HCT116 (cell line): ENCODE data around the gene COPZ1. TPM values are rescaled to one million over a fixed set of nuclear protein-coding genes. Genes with fewer than 3 reads are reported as not detected.
A peak's percentile ranks its signal among the peaks of the same experiment; 100 is the strongest.

ENCODE experiments used
- ATAC-seq: fragments of 200-7000 bp; cut with Tn5 transposase; 2 replicates; pipeline ENCODE4 v1.9.1; 2020; ENCODE audit warnings: mild to moderate bottlenecking, moderate library complexity
- BruUV-seq: library from RNA; stranded (reverse); fragments of 400-500 nt; replicated peaks from 2 replicates; lab custom pipeline; 2021; lab: Mats Ljungman, UMichigan
- CTCF ChIA-PET: fragments of 300-600 bp; sonication (Branson Sonifier 250); formaldehyde crosslinking; loops from one replicate; lab custom pipeline; 2021; ENCODE audit warnings: antibody characterized with exemption; lab: Charles Lee
- POLR2A ChIA-PET: fragments of 300-600, 350-600 bp; sonication (Branson Sonifier 250); formaldehyde crosslinking; loops from one replicate; lab custom pipeline; 2021; ENCODE audit warnings: antibody characterized with exemption; lab: Charles Lee
- RAD21 ChIA-PET, 2 experiments: fragments of 300-600 bp; sonication (Branson Sonifier 250); formaldehyde crosslinking; loops; one replicate each; lab custom pipeline; 2023; ENCODE audit warnings: low total read pairs in 2 of 2; ENCODE audit not compliant: uncharacterized antibody in 2 of 2, unreplicated experiment in 2 of 2, low non-redundant PET in 1 of 2; lab: Charles Lee
- DNase-seq: peaks from one replicate; pipeline ENCODE4 v3.0.0-alpha.2; 2010; ENCODE audit warnings: low read depth, low spot score
- H2AFZ ChIP-seq: fragments of 200-600 bp; shearing (Covaris generic), sonication (generic); 2 replicates; pipeline ENCODE4 v1.6.1; 2017; ENCODE audit warnings: low read depth, mixed run types, mixed read lengths, antibody characterized with exemption, low read length; ENCODE audit not compliant: poor library complexity, severe bottlenecking
- H3K27ac ChIP-seq: 2 replicates; pipeline ENCODE4 v1.5.1; 2012; ENCODE audit warnings: low read depth, low read length
- H3K27me3 ChIP-seq: fragments of 200-600 bp; sonication (generic); 2 replicates; pipeline ENCODE4 v1.6.1; 2016; ENCODE audit warnings: mixed run types, low read length, mixed read lengths; ENCODE audit not compliant: insufficient read depth
- H3K36me3 ChIP-seq, 2 experiments: fragments of 200-500 bp in 1 of 2; fragments of 200-600 bp in 1 of 2; sonication (Bioruptor generic) in 1 of 2; sonication (generic) in 1 of 2; 2 replicates each; pipeline versions ENCODE4 v1.5.1 to v1.6.1; 2014 to 2016; ENCODE audit warnings: low read length in 2 of 2, inconsistent platforms in 1 of 2, mixed read lengths in 1 of 2, mixed run types in 1 of 2; ENCODE audit not compliant: insufficient read depth in 2 of 2, control insufficient read depth in 1 of 2
- H3K4me1 ChIP-seq, 2 experiments: fragments of 200-600 bp in 1 of 2; sonication (generic) in 1 of 2; 2 replicates each; pipeline versions ENCODE4 v1.5.1 to v1.6.1; 2012 to 2017; ENCODE audit warnings: low read length in 2 of 2, inconsistent platforms in 1 of 2, mild to moderate bottlenecking in 1 of 2, mixed read lengths in 1 of 2, mixed run types in 1 of 2, moderate library complexity in 1 of 2; ENCODE audit not compliant: insufficient read depth in 2 of 2, control insufficient read depth in 1 of 2
- H3K4me2 ChIP-seq: fragments of 200-600 bp; sonication (generic); 2 replicates; pipeline ENCODE4 v1.6.1; 2017; ENCODE audit warnings: mixed run types, low read length, mixed read lengths
- H3K4me3 ChIP-seq, 2 experiments: fragments of 200-600 bp in 1 of 2; sonication (generic) in 1 of 2; replicated peaks in 1 of 2; 2 replicates each; pipeline ENCODE4 v1.5.1; 2011 to 2016; ENCODE audit warnings: low read length in 2 of 2, control low read depth in 1 of 2, low read depth in 1 of 2, mild to moderate bottlenecking in 1 of 2, mixed read lengths in 1 of 2, mixed run types in 1 of 2
- H3K79me2 ChIP-seq: fragments of 200-600 bp; sonication (generic); 2 replicates; pipeline ENCODE4 v1.6.1; 2017; ENCODE audit warnings: mild to moderate bottlenecking, mixed run types, low read length, moderate library complexity, mixed read lengths; ENCODE audit not compliant: insufficient read depth
- H3K9ac ChIP-seq: fragments of 200-600 bp; sonication (generic); 2 replicates; pipeline ENCODE4 v1.6.1; 2016; ENCODE audit warnings: low read length, mixed read lengths
- H3K9me2 ChIP-seq: fragments of 200-600 bp; sonication (generic), shearing (Covaris generic); 2 replicates; pipeline ENCODE4 v1.6.1; 2017; ENCODE audit warnings: mixed run types, mild to moderate bottlenecking, moderate library complexity; ENCODE audit not compliant: insufficient read depth
- H3K9me3 ChIP-seq, 2 experiments: fragments of 200-500 bp in 1 of 2; fragments of 200-600 bp in 1 of 2; sonication (Bioruptor generic) in 1 of 2; sonication (generic) in 1 of 2; 2 replicates each; pipeline ENCODE4 v1.6.1; 2014 to 2017; ENCODE audit warnings: low read length in 2 of 2, mixed read lengths in 2 of 2, inconsistent platforms in 1 of 2, low read depth in 1 of 2, mild to moderate bottlenecking in 1 of 2, mixed run types in 1 of 2, moderate library complexity in 1 of 2; ENCODE audit not compliant: control insufficient read depth in 1 of 2, insufficient read depth in 1 of 2
- H4K20me1 ChIP-seq: fragments of 200-600 bp; sonication (generic), shearing (Covaris generic); 2 replicates; pipeline ENCODE4 v1.6.1; 2017; ENCODE audit warnings: mixed run types, mild to moderate bottlenecking, moderate library complexity; ENCODE audit not compliant: insufficient read depth
- CTCF ChIP-seq, 3 experiments: fragments of 200-600 bp in 1 of 3; sonication (generic) in 1 of 3; IDR thresholded peaks in 2 of 3; conservative IDR thresholded peaks in 1 of 3; 2 replicates each; pipeline ENCODE4 v1.5.1; 2012 to 2017; ENCODE audit warnings: low read depth in 2 of 3, low read length in 2 of 3, antibody characterized with exemption in 1 of 3, borderline replicate concordance in 1 of 3, control low read depth in 1 of 3, mild to moderate bottlenecking in 1 of 3, mixed read lengths in 1 of 3, mixed run types in 1 of 3, moderate library complexity in 1 of 3; ENCODE audit not compliant: insufficient read depth in 1 of 3
- ELF1 ChIP-seq: IDR thresholded peaks from 2 replicates; pipeline ENCODE4 v1.6.1; 2012; ENCODE audit warnings: low read depth, borderline replicate concordance
- REST ChIP-seq: IDR thresholded peaks from 2 replicates; pipeline ENCODE4 v1.6.1; 2012; ENCODE audit warnings: low read depth
- SIN3A ChIP-seq: IDR thresholded peaks from 2 replicates; pipeline ENCODE4 v1.6.1; 2012; ENCODE audit warnings: low read depth
- SRF ChIP-seq: IDR thresholded peaks from 2 replicates; pipeline ENCODE4 v1.6.1; 2012; ENCODE audit warnings: low read depth
- intact Hi-C: fragments of 100-400 bp; cut with micrococcal nuclease; formaldehyde crosslinking; loops from 2 replicates; pipeline ENCODE4 v1.10.0; 2022
- total RNA-seq: library from RNA; stranded (reverse); gene quantifications from one replicate; pipeline ENCODE4 v1.2.1, GENCODE V29; 2021; ENCODE audit not compliant: unreplicated experiment

COPZ1 gene
- total RNA-seq, 1 experiment from 2014 or later: 191 TPM

DNA sequence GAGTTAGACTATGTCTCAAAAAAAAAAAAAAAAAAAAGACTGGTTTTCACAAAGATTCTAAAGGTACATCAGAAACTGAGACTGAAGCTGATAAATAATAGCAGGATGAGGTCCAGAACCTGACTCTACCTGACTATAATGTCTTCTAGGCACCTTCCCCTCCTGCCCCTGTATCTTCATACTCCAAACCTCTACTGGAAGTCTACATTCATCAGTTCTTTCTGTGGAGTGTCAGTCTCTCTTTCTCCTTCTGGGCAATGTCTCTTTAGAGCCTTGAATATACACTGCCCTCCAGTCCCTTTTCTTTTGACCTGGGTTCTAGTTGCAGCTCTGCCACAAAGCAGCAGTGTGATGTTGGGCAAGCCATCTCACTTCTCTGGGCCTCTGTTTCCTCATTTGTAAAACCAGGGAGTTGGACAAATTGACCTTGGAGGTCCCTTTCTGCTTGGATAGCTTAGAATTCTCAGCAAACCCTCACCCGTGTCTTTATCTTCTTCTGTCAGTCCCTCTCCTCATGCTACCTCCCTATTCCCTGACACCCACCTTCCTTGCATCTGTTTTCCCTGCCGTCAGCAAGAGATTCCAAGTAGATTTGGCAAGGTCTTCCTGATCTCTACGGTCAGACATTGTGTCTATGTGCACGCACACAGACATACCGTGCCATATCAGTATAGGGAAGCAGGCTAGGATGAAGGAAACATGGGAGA, 28.4 kb upstream of the COPZ1 start:
- Histone ChIP-seq H3K4me3 (no peak overlapping the region), H3K4me2 (no peak overlapping the region), H3K27ac (no peak overlapping the region), H3K9me3 (no peaks in the 10 kb centered on the region), H3K9me2 (no peaks in the 10 kb centered on the region), H3K9ac (no peak overlapping the region), H2AFZ (no peak overlapping the region), H4K20me1 (no peaks in the 10 kb centered on the region), H3K4me1 (peaks cover 17% of the 10 kb centered on the region in 2 experiments), H3K27me3 (peaks cover 12% of the 10 kb centered on the region; the same call in 1 of the 2 replicates)
- no TSS peak for BruUV-seq
- intact Hi-C loops: no loop called here
- RAD21 ChIA-PET: interaction anchor here in 1 of 2 experiments (1.6 kb wide), 1 partner anchor 63 kb away, joined by 5 read pairs; no protein-coding TSS in a partner anchor
- ATAC-seq: no peak
- DNase-seq: no peak
- TF ChIP-seq ELF1: no peak
- TF ChIP-seq, all 23 proteins: peak for 0
- Histone ChIP-seq H3K36me3 (no peaks in the 10 kb centered on the region), H3K79me2 (no peaks in the 10 kb centered on the region)
- CTCF ChIA-PET: interaction anchor here (1.3 kb wide), 2 partner anchors 28 to 29 kb away, joined by 3 to 4 read pairs; partner anchors contain the start of gene COPZ1
- POLR2A ChIA-PET: interaction anchor here (2.3 kb wide), 1 partner anchor 10 kb away, joined by 10 read pairs; no protein-coding TSS in a partner anchor

DNA sequence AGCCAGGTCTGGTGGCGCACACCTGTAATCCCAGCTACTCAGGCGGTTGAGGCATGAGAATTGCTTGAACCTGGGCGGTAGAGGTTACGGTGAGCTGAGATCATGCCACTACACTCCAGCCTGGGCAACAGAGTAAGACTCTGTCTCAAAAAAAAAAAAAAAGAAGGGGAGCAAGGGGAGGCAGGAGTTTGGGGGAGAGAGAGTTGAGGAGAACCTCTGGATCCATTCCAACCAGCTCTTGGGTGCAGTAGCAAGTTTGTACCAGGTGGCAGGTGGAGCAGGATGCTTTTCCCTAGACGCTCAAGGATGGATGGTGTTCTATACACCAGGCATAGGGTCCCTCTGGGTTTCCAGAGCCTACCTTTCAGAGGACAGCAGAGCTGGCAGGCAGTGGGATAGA, 26.0 kb upstream of the COPZ1 start:
- ChIA-PET CTCF (interaction anchor here (0.7 to 1.4 kb wide), 5 partner anchors 9 to 60 kb away, joined by 3 to 6 read pairs (median 4); partner anchors contain the start of gene COPZ1), RAD21 (no interaction called here)
- H3K4me1 ChIP-seq: peaks cover 23 to 25% of the 10 kb centered on the region in 2 experiments

More for the DNA sequence above, 26.0 kb upstream of the COPZ1 start:
- Histone ChIP-seq H3K9me3 (no peaks in the 10 kb centered on the region), H2AFZ (no peak overlapping the region), H3K79me2 (no peaks in the 10 kb centered on the region), H4K20me1 (no peaks in the 10 kb centered on the region), H3K27me3 (peaks cover 12% of the 10 kb centered on the region; the same call in 1 of the 2 replicates), H3K36me3 (no peaks in the 10 kb centered on the region), H3K9ac (no peak overlapping the region), H3K27ac (no peak overlapping the region), H3K9me2 (no peaks in the 10 kb centered on the region), H3K4me2 (no peak overlapping the region), H3K4me3 (no peak overlapping the region)
- intact Hi-C loops: no loop called here
- no TSS peak for BruUV-seq
- peak in 1 of 3 experiments; percentile 3; a peak in 1 of 6 replicates for TF ChIP-seq CTCF (IDR thresholded peaks at IDR 0.05 in 2 of 3, conservative IDR thresholded peaks at IDR 0.05 in 1 of 3; ENCODE audit: borderline replicate concordance in 1 of 3, insufficient read depth in 1 of 3, low read depth in 2 of 3, low read length in 2 of 3)
- TF ChIP-seq SIN3A: no peak
- no peak for TF ChIP-seq REST
- TF ChIP-seq SRF: no peak
- ATAC-seq: no peak
- no peak for DNase-seq
- POLR2A ChIA-PET: interaction anchor here (0.8 to 1.7 kb wide), 6 partner anchors 9 to 26 kb away, joined by 4 to 5 read pairs (median 4); partner anchors contain the start of genes CBX5, COPZ1 and HNRNPA1
